DOHH2 (cell line): ENCODE measurements around the gene IL25.

Source experiments
- EZH2phosphoT487 ChIP-seq: fragments of 200-600 bp; sonication (generic); IDR thresholded peaks from 2 replicates; pipeline ENCODE4 v1.6.1; 2017; ENCODE audit warnings: borderline replicate concordance, mild to moderate bottlenecking, antibody characterized with exemption, low read length, moderate library complexity, mixed read lengths
- TF ChIP-seq, protein P1 (sequence below): fragments of 200-600 bp; sonication (generic); IDR thresholded peaks from one replicate; pipeline ENCODE4 v1.5.1; 2014; ENCODE audit warnings: antibody characterized with exemption, mild to moderate bottlenecking, low read depth, low read length; ENCODE audit not compliant: poor library complexity, severe bottlenecking

- TF ChIP-seq, protein P1, sequence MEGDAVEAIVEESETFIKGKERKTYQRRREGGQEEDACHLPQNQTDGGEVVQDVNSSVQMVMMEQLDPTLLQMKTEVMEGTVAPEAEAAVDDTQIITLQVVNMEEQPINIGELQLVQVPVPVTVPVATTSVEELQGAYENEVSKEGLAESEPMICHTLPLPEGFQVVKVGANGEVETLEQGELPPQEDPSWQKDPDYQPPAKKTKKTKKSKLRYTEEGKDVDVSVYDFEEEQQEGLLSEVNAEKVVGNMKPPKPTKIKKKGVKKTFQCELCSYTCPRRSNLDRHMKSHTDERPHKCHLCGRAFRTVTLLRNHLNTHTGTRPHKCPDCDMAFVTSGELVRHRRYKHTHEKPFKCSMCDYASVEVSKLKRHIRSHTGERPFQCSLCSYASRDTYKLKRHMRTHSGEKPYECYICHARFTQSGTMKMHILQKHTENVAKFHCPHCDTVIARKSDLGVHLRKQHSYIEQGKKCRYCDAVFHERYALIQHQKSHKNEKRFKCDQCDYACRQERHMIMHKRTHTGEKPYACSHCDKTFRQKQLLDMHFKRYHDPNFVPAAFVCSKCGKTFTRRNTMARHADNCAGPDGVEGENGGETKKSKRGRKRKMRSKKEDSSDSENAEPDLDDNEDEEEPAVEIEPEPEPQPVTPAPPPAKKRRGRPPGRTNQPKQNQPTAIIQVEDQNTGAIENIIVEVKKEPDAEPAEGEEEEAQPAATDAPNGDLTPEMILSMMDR, result no peak
- no peak for TF ChIP-seq EZH2phosphoT487
These were observed 26.5 kb upstream of the IL25 start for GRCh38 chr14:23345987-23346692.
